HG02678 (cell line): Measurements from ENCODE around the gene NEK6.

ENCODE experiments used
- ATAC-seq: cut with Tn5 transposase; IDR thresholded peaks from one replicate; pipeline ENCODE4 v1.9.1; 2021; ENCODE audit warnings: mild to moderate bottlenecking, moderate library complexity; ENCODE audit not compliant: unreplicated experiment

Gene NEK6

GRCh38 chr9:124293718-124294506 lies 36.2 kb downstream of the NEK6 start:
- no peak for ATAC-seq

GRCh38 chr9:124295159-124295794 lies 37.5 kb downstream of the NEK6 start:
- no peak for ATAC-seq

GRCh38 chr9:124296094-124296493 lies 38.3 kb downstream of the NEK6 start:
- no peak for ATAC-seq

GRCh38 chr9:124296796-124297550 lies 39.2 kb downstream of the NEK6 start:
- ATAC-seq, result no peak

GRCh38 chr9:124297551-124297901 lies 39.8 kb downstream of the NEK6 start:
- no peak for ATAC-seq

GRCh38 chr9:124297915-124298645 lies 40.3 kb downstream of the NEK6 start:
- ATAC-seq, result no peak

- ATAC-seq, result no peak
These were observed 41.0 kb downstream of the NEK6 start for GRCh38 chr9:124298646-124299235.

- no peak for ATAC-seq
These were observed 41.9 kb downstream of the NEK6 start for GRCh38 chr9:124299515-124300090.

GRCh38 chr9:124300312-124300711 lies 42.6 kb downstream of the NEK6 start:
- ATAC-seq, result no peak

- ATAC-seq, result no peak
These were observed 45.2 kb downstream of the NEK6 start for GRCh38 chr9:124302921-124303320.

GRCh38 chr9:124303762-124304161 lies 46.0 kb downstream of the NEK6 start:
- ATAC-seq, result no peak

- ATAC-seq, result no peak
These were observed 46.5 kb downstream of the NEK6 start for GRCh38 chr9:124304285-124304684.

GRCh38 chr9:124306098-124306735 lies 48.5 kb downstream of the NEK6 start:
- ATAC-seq, result no peak

- no peak for ATAC-seq
These were observed 49.8 kb downstream of the NEK6 start for GRCh38 chr9:124307379-124308030.

GRCh38 chr9:124308606-124309491 lies 51.1 kb downstream of the NEK6 start:
- no peak for ATAC-seq

- no peak for ATAC-seq
These were observed 51.9 kb downstream of the NEK6 start for GRCh38 chr9:124309667-124310084.

GRCh38 chr9:124311283-124311682 lies 53.5 kb downstream of the NEK6 start:
- ATAC-seq, result no peak
